ENCODE measurements around the gene CEMIP. TPM values are rescaled to one million over a fixed set of nuclear protein-coding genes. Genes with fewer than 3 reads are reported as not detected.

The CEMIP gene
- total RNA-seq, 4 donors from 2014 or later: 0.27 to 0.32 TPM; not detected in 2

DNA sequence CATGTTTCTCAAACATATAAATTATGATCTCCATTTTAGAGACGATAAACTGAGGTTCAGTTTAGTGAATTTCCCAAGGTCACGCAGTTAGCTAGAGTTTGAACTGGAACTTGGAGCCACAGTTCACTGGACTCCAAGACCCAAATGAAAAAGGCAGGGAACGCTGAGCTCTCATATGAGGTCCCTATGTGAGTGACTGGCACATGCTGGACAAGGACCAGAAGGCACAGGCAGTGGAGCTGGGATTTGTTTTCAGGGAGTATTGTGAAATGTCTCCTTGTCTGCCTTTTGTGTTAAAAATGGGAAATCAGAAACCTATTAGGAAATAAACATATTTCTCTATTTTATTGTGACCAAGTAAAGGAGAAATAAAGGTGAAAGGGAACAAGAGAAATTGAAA, 147.0 kb downstream of the CEMIP start:
- TF ChIP-seq EP300 (IDR thresholded peaks at IDR 0.05; ENCODE audit: low read depth) (no peak), POLR2A (IDR thresholded peaks at IDR 0.05) (no peak), CTCF (IDR thresholded peaks at IDR 0.05) (no peak), POLR2AphosphoS5 (IDR thresholded peaks at IDR 0.05) (no peak)
- Histone ChIP-seq H3K4me1 (no peaks in the 10 kb centered on the region), H3K27ac (no peak overlapping the region), H3K4me3 (no peak overlapping the region), H3K27me3 (no peaks in the 10 kb centered on the region), H3K36me3 (no peaks in the 10 kb centered on the region), H3K9me3 (no peaks in the 10 kb centered on the region)
- intact Hi-C loops (cut with DNase I; ENCODE audit: low total_unique reads) (no loop called here), in situ Hi-C loops (cut with MboI; ENCODE audit: low pct_ligation_motif_present in 1 of 4, low pct_unique_long_range_greater_than_20kb in 1 of 4, low sequenced_read_pairs in 3 of 4) (no loop called here)
- DNase-seq: no peak
- WGBS, 2 donors (ENCODE audit: low coverage in 1 of 2): 91 to 96% methylated on average over 3 of the region's 3 CpGs

- 93 to 100% methylated on average over 1 to 4 of the region's 4 CpGs for WGBS, 2 donors (ENCODE audit: low coverage in 1 of 2)
Measured at GRCh38 chr15:80929225-80929624, 150.1 kb downstream of the CEMIP start.

DNA sequence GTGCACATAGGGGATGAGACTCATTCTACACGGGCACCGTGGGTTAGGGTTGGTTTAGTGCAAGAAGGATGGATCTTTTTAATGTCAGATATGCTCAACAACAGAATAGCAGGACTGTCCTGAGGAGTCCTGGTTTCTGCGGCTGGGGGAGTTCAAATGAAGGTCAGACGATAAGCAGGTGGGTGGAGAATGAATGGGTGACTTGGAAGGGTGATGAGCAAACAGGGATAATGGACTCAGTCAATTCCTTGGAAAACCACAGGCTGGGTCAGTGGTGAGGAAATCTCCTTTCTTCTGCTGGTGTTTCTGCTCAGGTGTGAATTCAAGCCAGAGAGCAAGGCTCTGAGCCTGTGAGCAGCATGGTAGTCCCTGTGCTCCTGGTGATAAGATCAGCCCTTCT, 150.5 kb downstream of the CEMIP start:
- no peaks in the 10 kb centered on the region for H3K4me1 ChIP-seq
- WGBS, 2 donors (ENCODE audit: low coverage in 1 of 2): 81 to 100% methylated on average over 2 to 4 of the region's 4 CpGs
- DNase-seq: no peak
- H3K27me3 ChIP-seq: no peaks in the 10 kb centered on the region
- no peak overlapping the region for H3K27ac ChIP-seq
- TF ChIP-seq POLR2AphosphoS5 (IDR thresholded peaks at IDR 0.05) (no peak), CTCF (IDR thresholded peaks at IDR 0.05) (no peak), POLR2A (IDR thresholded peaks at IDR 0.05) (no peak), EP300 (IDR thresholded peaks at IDR 0.05; ENCODE audit: low read depth) (no peak)
- no peak overlapping the region for H3K4me3 ChIP-seq
- intact Hi-C loops (cut with DNase I; ENCODE audit: low total_unique reads) (no loop called here), in situ Hi-C loops (cut with MboI; ENCODE audit: low pct_ligation_motif_present in 1 of 4, low pct_unique_long_range_greater_than_20kb in 1 of 4, low sequenced_read_pairs in 3 of 4) (no loop called here)
- no peaks in the 10 kb centered on the region for H3K36me3 ChIP-seq
- no peaks in the 10 kb centered on the region for H3K9me3 ChIP-seq

More at GRCh38 chr15:80929225-80929624, 150.1 kb downstream of the CEMIP start:
- no peaks in the 10 kb centered on the region for H3K4me1 ChIP-seq
- no peak overlapping the region for H3K27ac ChIP-seq
- no peaks in the 10 kb centered on the region for H3K9me3 ChIP-seq
- intact Hi-C loops (cut with DNase I; ENCODE audit: low total_unique reads) (no loop called here), in situ Hi-C loops (cut with MboI; ENCODE audit: low pct_ligation_motif_present in 1 of 4, low pct_unique_long_range_greater_than_20kb in 1 of 4, low sequenced_read_pairs in 3 of 4) (no loop called here)
- TF ChIP-seq POLR2AphosphoS5 (IDR thresholded peaks at IDR 0.05): no peak
- TF ChIP-seq EP300 (IDR thresholded peaks at IDR 0.05; ENCODE audit: low read depth): no peak
- TF ChIP-seq POLR2A (IDR thresholded peaks at IDR 0.05): no peak
- TF ChIP-seq CTCF (IDR thresholded peaks at IDR 0.05): no peak
- H3K36me3 ChIP-seq: no peaks in the 10 kb centered on the region
- no peaks in the 10 kb centered on the region for H3K27me3 ChIP-seq
- DNase-seq: no peak
- H3K4me3 ChIP-seq: no peak overlapping the region

GRCh38 chr15:80931191-80931590, 152.0 kb downstream of the CEMIP start:
- DNase-seq: no peak
- H3K9me3 ChIP-seq: no peaks in the 10 kb centered on the region
- WGBS, 2 donors (ENCODE audit: low coverage in 1 of 2): 90 to 93% methylated on average over 2 of the region's 2 CpGs
- H3K4me1 ChIP-seq: no peaks in the 10 kb centered on the region
- H3K4me3 ChIP-seq: no peak overlapping the region
- in situ Hi-C loops (cut with MboI; ENCODE audit: low pct_ligation_motif_present in 1 of 4, low pct_unique_long_range_greater_than_20kb in 1 of 4, low sequenced_read_pairs in 3 of 4): no loop called here
- TF ChIP-seq POLR2A (IDR thresholded peaks at IDR 0.05) (no peak), CTCF (IDR thresholded peaks at IDR 0.05) (no peak), POLR2AphosphoS5 (IDR thresholded peaks at IDR 0.05) (no peak), EP300 (IDR thresholded peaks at IDR 0.05; ENCODE audit: low read depth) (no peak)
- no peaks in the 10 kb centered on the region for H3K27me3 ChIP-seq
- H3K36me3 ChIP-seq: no peaks in the 10 kb centered on the region
- intact Hi-C loops (cut with DNase I; ENCODE audit: low total_unique reads): no loop called here
- H3K27ac ChIP-seq: no peak overlapping the region

Data from transverse colon (tissue), 4 donors.